Activated naive CD8-positive, alpha-beta T cell (primary cell): Measurements from ENCODE around the gene HS3ST4.

Source experiments
- H3K27ac Mint-ChIP-seq: one replicate; pipeline ENCODE4 v1.8.0; 2021; ENCODE audit warnings: mixed read lengths
- H3K27me3 Mint-ChIP-seq: one replicate; pipeline ENCODE4 v1.8.0; 2021; ENCODE audit warnings: mixed read lengths
- H3K36me3 Mint-ChIP-seq: one replicate; pipeline ENCODE4 v1.8.0; 2021; ENCODE audit warnings: mixed read lengths
- H3K4me1 Mint-ChIP-seq: one replicate; pipeline ENCODE4 v1.8.0; 2021; ENCODE audit warnings: low read depth, mixed read lengths
- H3K4me3 Mint-ChIP-seq: one replicate; pipeline ENCODE4 v1.8.0; 2021; ENCODE audit warnings: mild to moderate bottlenecking, mixed read lengths
- H3K9me3 Mint-ChIP-seq: one replicate; pipeline ENCODE4 v1.8.0; 2021; ENCODE audit warnings: low read depth, mixed read lengths

HS3ST4 gene

GRCh38 chr16:25709213-25709612 lies 17.5 kb downstream of the HS3ST4 start:
- H3K4me1 Mint-ChIP-seq: no peaks in the 10 kb centered on the region
- no peaks in the 10 kb centered on the region for H3K9me3 Mint-ChIP-seq
- H3K27ac Mint-ChIP-seq: no peak overlapping the region
- H3K36me3 Mint-ChIP-seq: no peaks in the 10 kb centered on the region
- peaks cover 18% of the 10 kb centered on the region for H3K27me3 Mint-ChIP-seq
- no peak overlapping the region for H3K4me3 Mint-ChIP-seq

GRCh38 chr16:25713785-25714570 lies 22.2 kb downstream of the HS3ST4 start:
- no peaks in the 10 kb centered on the region for H3K9me3 Mint-ChIP-seq

GRCh38 chr16:25716186-25716585 lies 24.4 kb downstream of the HS3ST4 start:
- H3K9me3 Mint-ChIP-seq: no peaks in the 10 kb centered on the region
- no peak overlapping the region for H3K27ac Mint-ChIP-seq
- no peaks in the 10 kb centered on the region for H3K36me3 Mint-ChIP-seq
- H3K4me3 Mint-ChIP-seq: no peak overlapping the region
- no peaks in the 10 kb centered on the region for H3K4me1 Mint-ChIP-seq
- peaks cover 13% of the 10 kb centered on the region for H3K27me3 Mint-ChIP-seq

More at GRCh38 chr16:25713785-25714570, 22.2 kb downstream of the HS3ST4 start:
- Mint-ChIP-seq H3K27ac (no peak overlapping the region), H3K4me3 (no peak overlapping the region), H3K4me1 (no peaks in the 10 kb centered on the region), H3K27me3 (peaks cover 13% of the 10 kb centered on the region), H3K36me3 (no peaks in the 10 kb centered on the region)

GRCh38 chr16:25721439-25721838 lies 29.7 kb downstream of the HS3ST4 start:
- Mint-ChIP-seq H3K27ac (no peak overlapping the region), H3K4me1 (no peaks in the 10 kb centered on the region), H3K9me3 (no peaks in the 10 kb centered on the region), H3K27me3 (peaks cover 8% of the 10 kb centered on the region), H3K36me3 (no peaks in the 10 kb centered on the region), H3K4me3 (no peak overlapping the region)

- no peak overlapping the region for H3K4me3 Mint-ChIP-seq
- peaks cover 8% of the 10 kb centered on the region for H3K27me3 Mint-ChIP-seq
- H3K4me1 Mint-ChIP-seq: no peaks in the 10 kb centered on the region
- H3K27ac Mint-ChIP-seq: no peak overlapping the region
- no peaks in the 10 kb centered on the region for H3K9me3 Mint-ChIP-seq
- H3K36me3 Mint-ChIP-seq: no peaks in the 10 kb centered on the region
Observed at GRCh38 chr16:25726430-25727098, 34.8 kb downstream of the HS3ST4 start.

- Mint-ChIP-seq H3K4me3 (no peak overlapping the region), H3K9me3 (no peaks in the 10 kb centered on the region), H3K27me3 (peaks cover 7% of the 10 kb centered on the region), H3K36me3 (no peaks in the 10 kb centered on the region), H3K27ac (no peak overlapping the region), H3K4me1 (no peaks in the 10 kb centered on the region)
Observed at GRCh38 chr16:25729188-25729915, 37.6 kb downstream of the HS3ST4 start.

GRCh38 chr16:25730396-25730795 lies 38.6 kb downstream of the HS3ST4 start:
- no peaks in the 10 kb centered on the region for H3K4me1 Mint-ChIP-seq
- H3K27ac Mint-ChIP-seq: no peak overlapping the region
- no peaks in the 10 kb centered on the region for H3K36me3 Mint-ChIP-seq
- peaks cover 9% of the 10 kb centered on the region for H3K27me3 Mint-ChIP-seq
- no peaks in the 10 kb centered on the region for H3K9me3 Mint-ChIP-seq
- no peak overlapping the region for H3K4me3 Mint-ChIP-seq

- H3K36me3 Mint-ChIP-seq: no peaks in the 10 kb centered on the region
- H3K27ac Mint-ChIP-seq: no peak overlapping the region
- H3K4me3 Mint-ChIP-seq: no peak overlapping the region
- H3K4me1 Mint-ChIP-seq: no peaks in the 10 kb centered on the region
- H3K9me3 Mint-ChIP-seq: no peaks in the 10 kb centered on the region
- peaks cover 11% of the 10 kb centered on the region for H3K27me3 Mint-ChIP-seq
Observed at GRCh38 chr16:25734430-25735385, 42.9 kb downstream of the HS3ST4 start.

- no peaks in the 10 kb centered on the region for H3K9me3 Mint-ChIP-seq
- no peak overlapping the region for H3K4me3 Mint-ChIP-seq
- H3K36me3 Mint-ChIP-seq: no peaks in the 10 kb centered on the region
- H3K4me1 Mint-ChIP-seq: no peaks in the 10 kb centered on the region
- peaks cover 11% of the 10 kb centered on the region for H3K27me3 Mint-ChIP-seq
- no peak overlapping the region for H3K27ac Mint-ChIP-seq
Observed at GRCh38 chr16:25735645-25736044, 43.9 kb downstream of the HS3ST4 start.

- no peak overlapping the region for H3K4me3 Mint-ChIP-seq
- H3K36me3 Mint-ChIP-seq: no peaks in the 10 kb centered on the region
- H3K27ac Mint-ChIP-seq: no peak overlapping the region
- peaks cover 18% of the 10 kb centered on the region for H3K9me3 Mint-ChIP-seq
- H3K4me1 Mint-ChIP-seq: no peaks in the 10 kb centered on the region
- H3K27me3 Mint-ChIP-seq: peaks cover 8% of the 10 kb centered on the region
Observed at GRCh38 chr16:25747160-25747758, 55.5 kb downstream of the HS3ST4 start.

- H3K9me3 Mint-ChIP-seq: peaks cover 18% of the 10 kb centered on the region
- no peak overlapping the region for H3K27ac Mint-ChIP-seq
- H3K4me1 Mint-ChIP-seq: no peaks in the 10 kb centered on the region
- no peaks in the 10 kb centered on the region for H3K36me3 Mint-ChIP-seq
- no peak overlapping the region for H3K4me3 Mint-ChIP-seq
- peaks cover 8% of the 10 kb centered on the region for H3K27me3 Mint-ChIP-seq
Observed at GRCh38 chr16:25748092-25748654, 56.4 kb downstream of the HS3ST4 start.

- H3K9me3 Mint-ChIP-seq: peaks cover 11% of the 10 kb centered on the region
- H3K27ac Mint-ChIP-seq: no peak overlapping the region
- H3K27me3 Mint-ChIP-seq: peaks cover 8% of the 10 kb centered on the region
- H3K4me1 Mint-ChIP-seq: no peaks in the 10 kb centered on the region
- H3K36me3 Mint-ChIP-seq: no peaks in the 10 kb centered on the region
- H3K4me3 Mint-ChIP-seq: no peak overlapping the region
Observed at GRCh38 chr16:25750488-25751216, 58.9 kb downstream of the HS3ST4 start.

- Mint-ChIP-seq H3K9me3 (peaks cover 6% of the 10 kb centered on the region), H3K4me3 (no peak overlapping the region), H3K36me3 (no peaks in the 10 kb centered on the region), H3K27ac (no peak overlapping the region), H3K4me1 (no peaks in the 10 kb centered on the region), H3K27me3 (peaks cover 4% of the 10 kb centered on the region)
Observed at GRCh38 chr16:25751230-25751835, 59.6 kb downstream of the HS3ST4 start.
